DMS53 treated with DMSO at 0.1 percent for 48 hours (cell line): ENCODE measurements around the gene NTM.
A peak's percentile ranks its signal among the peaks of the same experiment; 100 is the strongest.

Source experiments
- DNase-seq: peaks from one replicate; lab custom pipeline; 2025; ENCODE audit not compliant: unreplicated experiment; lab: John Stamatoyannopoulos, UW

NTM gene

GRCh38 chr11:131682373-131683015 is 312.1 kb downstream of the NTM start:
- no peak for DNase-seq

GRCh38 chr11:131683131-131683530 is 312.7 kb downstream of the NTM start:
- DNase-seq: no peak

GRCh38 chr11:131683666-131684065 is 313.3 kb downstream of the NTM start:
- no peak for DNase-seq

- DNase-seq: no peak
Observed at GRCh38 chr11:131684111-131685060, 314.0 kb downstream of the NTM start.

GRCh38 chr11:131685206-131685605 is 314.8 kb downstream of the NTM start:
- DNase-seq: no peak

- DNase-seq: no peak
Observed at GRCh38 chr11:131685906-131686305, 315.5 kb downstream of the NTM start.

GRCh38 chr11:131686836-131687235 is 316.4 kb downstream of the NTM start:
- no peak for DNase-seq

- DNase-seq: no peak
Observed at GRCh38 chr11:131687291-131688047, 317.1 kb downstream of the NTM start.

GRCh38 chr11:131688048-131688693 is 317.8 kb downstream of the NTM start:
- peak; percentile 28 for DNase-seq

GRCh38 chr11:131689049-131689925 is 318.9 kb downstream of the NTM start:
- DNase-seq: no peak

GRCh38 chr11:131690362-131690761 is 319.9 kb downstream of the NTM start:
- no peak for DNase-seq

- DNase-seq: no peak
Observed at GRCh38 chr11:131690776-131691175, 320.4 kb downstream of the NTM start.

GRCh38 chr11:131691181-131692041 is 321.0 kb downstream of the NTM start:
- peak; percentile 51 for DNase-seq

GRCh38 chr11:131692151-131692550 is 321.7 kb downstream of the NTM start:
- no peak for DNase-seq

- DNase-seq: no peak
Observed at GRCh38 chr11:131692961-131693360, 322.5 kb downstream of the NTM start.

GRCh38 chr11:131693756-131694155 is 323.3 kb downstream of the NTM start:
- DNase-seq: no peak

GRCh38 chr11:131694526-131695424 is 324.4 kb downstream of the NTM start:
- peak; percentile 61 for DNase-seq

- no peak for DNase-seq
Observed at GRCh38 chr11:131695889-131696429, 325.5 kb downstream of the NTM start.
